A549 (cell line): Measurements from ENCODE around the gene TMEM154. TPM values are rescaled to one million over a fixed set of nuclear protein-coding genes. Genes with fewer than 3 reads are reported as not detected.

Source experiments
- ATAC-seq, 2 experiments: fragments of 200-7000 bp in 1 of 2; fragments of >200 bp in 1 of 2; cut with Nextera tagmentation in 1 of 2; cut with Tn5 transposase in 1 of 2; 3 replicates each; pipeline versions ENCODE4 v1.8.0 to v1.9.1; 2018 to 2020; ENCODE audit warnings: mild to moderate bottlenecking in 1 of 2, moderate library complexity in 1 of 2
- CTCF ChIA-PET: fragments of 300-600 bp; sonication (Branson Sonifier 250); formaldehyde crosslinking; extraction: SDS; loops from one replicate; lab custom pipeline; 2021; ENCODE audit warnings: antibody characterized with exemption, inconsistent platforms; lab: Yijun Ruan, JAX
- POLR2A ChIA-PET: fragments of 350-600 bp; formaldehyde crosslinking; extraction: SDS; loops from one replicate; lab custom pipeline; 2021; ENCODE audit warnings: antibody characterized with exemption, inconsistent platforms; lab: Yijun Ruan, JAX
- DNase-seq, 2 experiments: peaks; one replicate each; pipeline versions ENCODE4 v3.0.0 to v3.0.0-alpha.2; 2011 to 2016; ENCODE audit warnings: low read depth in 1 of 2, low spot score in 1 of 2
- FAIRE-seq: peaks from 2 replicates; lab custom pipeline; 2011; peaks lifted over from hg19 to GRCh38; lab: Jason Lieb, UNC
- H3K27ac ChIP-seq, 2 experiments: fragments of >200 bp; sonication (Bioruptor Twin); formaldehyde crosslinking; 3 replicates each; pipeline ENCODE4 v1.5.1; 2016 to 2017
- H3K4me1 ChIP-seq: fragments of >200 bp; sonication (Bioruptor Twin); formaldehyde crosslinking; 3 replicates; pipeline ENCODE4 v1.6.1; 2016
- H3K4me2 ChIP-seq: fragments of >200 bp; sonication (Bioruptor Twin); formaldehyde crosslinking; 3 replicates; pipeline ENCODE4 v1.6.1; 2016
- H3K4me3 ChIP-seq: fragments of >200 bp; sonication (Bioruptor Twin); formaldehyde crosslinking; 3 replicates; pipeline ENCODE4 v1.5.1; 2016
- H3K9me3 ChIP-seq: fragments of >200 bp; sonication (Bioruptor Twin); formaldehyde crosslinking; 3 replicates; pipeline ENCODE4 v1.6.1; 2016
- BHLHE40 ChIP-seq: IDR thresholded peaks from 2 replicates; pipeline ENCODE4 v1.6.1; 2012; ENCODE audit warnings: low read depth, low read length, inconsistent platforms
- CBX2 ChIP-seq: fragments of 200-600 bp; sonication (generic); IDR thresholded peaks from 2 replicates; pipeline ENCODE4 v1.6.1; 2016; ENCODE audit warnings: low read depth, mild to moderate bottlenecking, borderline replicate concordance
- CHD2 ChIP-seq: fragments of 150-350 bp; IDR thresholded peaks from 2 replicates; pipeline ENCODE4 v1.6.1; 2014; ENCODE audit warnings: low read length; ENCODE audit not compliant: partially characterized antibody
- CHD4 ChIP-seq: fragments of 200-600 bp; sonication (generic); IDR thresholded peaks from 2 replicates; pipeline ENCODE4 v1.6.1; 2016; ENCODE audit warnings: antibody characterized with exemption, mild to moderate bottlenecking, borderline replicate concordance
- ESRRA ChIP-seq: fragments of 150-350 bp; IDR thresholded peaks from 2 replicates; pipeline ENCODE4 v1.6.1; 2014; ENCODE audit warnings: mild to moderate bottlenecking, low read length, borderline replicate concordance
- FOSL2 ChIP-seq, 2 experiments: fragments of 450-650 bp in 1 of 2; fragments of >200 bp in 1 of 2; sonication (Bioruptor Twin) in 1 of 2; formaldehyde crosslinking; IDR thresholded peaks; 2 replicates each; pipeline versions ENCODE4 v1.5.0 to v1.6.1; 2016 to 2020; ENCODE audit warnings: mild to moderate bottlenecking in 1 of 2, moderate library complexity in 1 of 2
- FOXS1 ChIP-seq: fragments of 250-450 bp; sonication (Bioruptor Pico); IDR thresholded peaks from 2 replicates; pipeline ENCODE4 v1.5.0; 2020; ENCODE audit warnings: mild to moderate bottlenecking, moderate library complexity
- HDAC2 ChIP-seq: fragments of 200-600 bp; sonication (generic); IDR thresholded peaks from 2 replicates; pipeline ENCODE4 v1.6.1; 2016
- JUN ChIP-seq, 2 experiments: fragments of >200 bp; sonication (Bioruptor Twin); formaldehyde crosslinking; IDR thresholded peaks; 2 replicates in 1 of 2; 3 replicates in 1 of 2; pipeline ENCODE4 v1.6.1; 2016 to 2017
- JUNB ChIP-seq: fragments of >200 bp; sonication (Bioruptor Twin); formaldehyde crosslinking; IDR thresholded peaks from 2 replicates; pipeline ENCODE4 v1.6.1; 2016
- KDM1A ChIP-seq: fragments of 200-600 bp; sonication (generic); IDR thresholded peaks from 2 replicates; pipeline ENCODE4 v1.6.1; 2016; ENCODE audit warnings: low read depth, mild to moderate bottlenecking
- NR3C1 ChIP-seq: fragments of >200 bp; sonication (Bioruptor Twin); formaldehyde crosslinking; IDR thresholded peaks from 3 replicates; pipeline ENCODE4 v1.6.1; 2017
- PHF8 ChIP-seq: fragments of 200-600 bp; sonication (generic); IDR thresholded peaks from 2 replicates; pipeline ENCODE4 v1.6.1; 2016; ENCODE audit warnings: low read depth, mild to moderate bottlenecking, antibody characterized with exemption, moderate library complexity, borderline replicate concordance
- POLR2A ChIP-seq: IDR thresholded peaks from 2 replicates; pipeline ENCODE4 v1.6.1; 2012; ENCODE audit warnings: mild to moderate bottlenecking, low read length
- POLR2AphosphoS2 ChIP-seq: conservative IDR thresholded peaks from 2 replicates; pipeline ENCODE4 v1.6.1; 2012; ENCODE audit warnings: low read length, improper control_type of control experiment, inconsistent platforms
- RARB ChIP-seq: fragments of 250-450 bp; sonication (Bioruptor Pico); IDR thresholded peaks from 2 replicates; pipeline ENCODE4 v1.8.0; 2021; ENCODE audit warnings: mild to moderate bottlenecking, moderate library complexity
- RCOR1 ChIP-seq: fragments of 150-350 bp; IDR thresholded peaks from 2 replicates; pipeline ENCODE4 v1.6.1; 2014; ENCODE audit warnings: antibody characterized with exemption, low read length, low read depth
- RFX5 ChIP-seq: fragments of 450-650 bp; IDR thresholded peaks from 2 replicates; pipeline ENCODE4 v1.7.1; 2014; ENCODE audit warnings: antibody characterized with exemption, mild to moderate bottlenecking, moderate library complexity
- WGBS: methylation state at CpG from one replicate; pipeline ENCODE4 v1.1.6; 2017; ENCODE audit errors: missing lambda C conversion rate; 5-methylcytosine and 5-hydroxymethylcytosine counted together
- polyA plus RNA-seq, 4 experiments: library from polyadenylated mRNA; depleted of rRNA in 3 of 4; stranded (reverse); fragments of >200 nt; fragmentation: RNase III in 1 of 4; extraction: RNeasy Plus Mini Kit Qiagen cat#74134 plus additional on column Dnase treatment in 1 of 4; gene quantifications; 2 replicates in 3 of 4; 3 replicates in 1 of 4; pipeline ENCODE4 v1.2.3, GENCODE V29; 2011 to 2017
- TF ChIP-seq, protein P1 (sequence below): fragments of 450-650 bp; IDR thresholded peaks from 2 replicates; pipeline ENCODE4 v1.6.1; 2014; ENCODE audit warnings: antibody characterized with exemption
- TF ChIP-seq, protein P2 (sequence below): fragments of 200-600 bp; sonication (generic); IDR thresholded peaks from 2 replicates; pipeline ENCODE4 v1.6.1; 2016; ENCODE audit warnings: antibody characterized with exemption, mild to moderate bottlenecking, moderate library complexity
- TF ChIP-seq, protein P3 (sequence below): IDR thresholded peaks from 2 replicates; pipeline ENCODE4 v1.6.1; 2012

TMEM154 gene
- polyA plus RNA-seq, 2 of the 4 experiments (the other 2 are of a cell fraction), result 0.05 to 0.31 TPM

DNA sequence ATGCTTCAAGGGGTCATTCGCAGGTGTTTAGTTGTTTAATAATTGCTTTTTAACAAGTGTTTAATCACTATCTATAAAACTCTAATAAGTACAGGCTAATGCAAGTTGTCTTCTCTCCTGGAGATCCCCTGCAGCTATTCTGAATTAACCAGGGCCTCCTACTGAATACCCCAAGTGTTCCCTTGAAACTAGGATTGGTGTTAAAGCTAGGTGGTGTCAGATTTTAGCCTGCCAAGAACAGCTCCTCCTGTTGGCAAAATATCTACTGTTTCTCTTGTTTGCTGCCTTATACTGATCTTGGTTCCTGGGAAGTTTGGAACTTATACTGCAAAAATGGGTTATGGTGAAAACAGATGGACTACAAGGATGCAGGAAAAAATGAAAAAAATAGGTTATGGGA, 26.1 kb upstream of the TMEM154 start:
- no peak for FAIRE-seq
- no peak for ATAC-seq
- CTCF ChIA-PET, result interaction anchor here (0.8 kb wide), 1 partner anchor 22 kb away, joined by 3 read pairs; no protein-coding TSS in a partner anchor
- no peak overlapping the region for H3K4me2 ChIP-seq
- H3K4me3 ChIP-seq, result no peak overlapping the region
- POLR2A ChIA-PET, result no interaction called here
- no peak for TF ChIP-seq CHD4
- DNase-seq, result no peak
- WGBS, result 100% methylated on average over 1 of the region's 1 CpG
- H3K27ac ChIP-seq, result no peak overlapping the region
- H3K4me1 ChIP-seq, result no peaks in the 10 kb centered on the region
- H3K9me3 ChIP-seq, result peaks cover 4% of the 10 kb centered on the region; the same call in 1 of the 3 replicates

DNA sequence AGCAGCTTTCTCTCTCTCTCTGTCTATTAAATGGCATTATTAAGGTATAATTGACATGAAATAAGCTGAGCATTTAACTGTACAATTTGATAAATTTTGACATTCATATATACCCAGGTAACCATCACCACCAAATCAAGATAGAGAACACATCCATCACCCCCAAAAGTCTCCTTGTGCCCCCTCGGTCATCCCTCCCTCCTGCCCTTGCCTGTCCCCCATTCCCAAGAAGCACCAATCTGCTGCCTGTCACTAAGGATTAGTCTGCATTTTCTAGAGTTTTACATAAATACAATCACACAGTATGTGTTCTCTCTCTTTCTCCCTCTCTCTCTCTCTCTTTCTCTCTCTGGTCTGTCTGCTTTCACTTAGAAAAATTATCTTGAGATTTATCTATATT, 25.0 kb upstream of the TMEM154 start:
- Histone ChIP-seq H3K4me3 (no peak overlapping the region), H3K27ac (no peak overlapping the region), H3K4me1 (no peaks in the 10 kb centered on the region), H3K9me3 (peaks cover 4% of the 10 kb centered on the region; the same call in 1 of the 3 replicates), H3K4me2 (no peak overlapping the region)
- CTCF ChIA-PET, result no interaction called here
- WGBS, result 0% methylated on average over 1 of the region's 1 CpG
- POLR2A ChIA-PET, result no interaction called here
- no peak for FAIRE-seq
- TF ChIP-seq CBX2, result no peak
- TF ChIP-seq KDM1A, result no peak
- no peak for TF ChIP-seq RFX5
- TF ChIP-seq, protein P1, sequence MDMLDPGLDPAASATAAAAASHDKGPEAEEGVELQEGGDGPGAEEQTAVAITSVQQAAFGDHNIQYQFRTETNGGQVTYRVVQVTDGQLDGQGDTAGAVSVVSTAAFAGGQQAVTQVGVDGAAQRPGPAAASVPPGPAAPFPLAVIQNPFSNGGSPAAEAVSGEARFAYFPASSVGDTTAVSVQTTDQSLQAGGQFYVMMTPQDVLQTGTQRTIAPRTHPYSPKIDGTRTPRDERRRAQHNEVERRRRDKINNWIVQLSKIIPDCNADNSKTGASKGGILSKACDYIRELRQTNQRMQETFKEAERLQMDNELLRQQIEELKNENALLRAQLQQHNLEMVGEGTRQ, result no peak
- TF ChIP-seq FOSL2 (IDR thresholded peaks at IDR 0.05), result no peak
- TF ChIP-seq FOSL2 (CRISPR knock-in tag; IDR thresholded peaks at IDR 0.05), result no peak
- no peak for TF ChIP-seq BHLHE40
- DNase-seq, result no peak
- no peak for ATAC-seq

DNA sequence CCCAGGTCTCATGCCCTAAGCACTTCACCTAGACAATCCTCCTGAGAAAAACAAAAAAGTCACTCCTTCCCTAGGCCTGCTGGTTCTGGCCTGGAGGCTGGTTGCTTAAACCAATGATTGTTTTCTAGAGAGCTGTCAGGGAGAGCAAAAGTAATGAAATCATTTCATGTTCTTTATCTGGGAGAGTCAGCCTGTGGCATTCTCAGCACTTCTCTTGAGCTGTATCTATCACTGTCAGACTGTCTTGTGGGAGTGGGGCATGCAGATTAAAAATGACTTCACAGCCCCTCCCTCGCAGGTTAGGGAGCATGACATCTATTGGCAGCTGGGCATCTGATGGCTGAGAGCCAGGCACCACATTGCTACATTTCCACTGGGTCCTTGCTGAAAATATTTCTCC, 20.4 kb upstream of the TMEM154 start:
- WGBS, result 44% methylated on average over 1 of the region's 1 CpG
- ATAC-seq (no peak), FAIRE-seq (no peak), DNase-seq (no peak)
- Histone ChIP-seq H3K4me3 (no peak overlapping the region), H3K9me3 (peaks cover 2% of the 10 kb centered on the region; the same call in 1 of the 3 replicates), H3K4me1 (no peaks in the 10 kb centered on the region), H3K27ac (no peak overlapping the region), H3K4me2 (no peak overlapping the region)
- CTCF ChIA-PET, result no interaction called here
- POLR2A ChIA-PET, result no interaction called here
- no peak for TF ChIP-seq FOXS1 (CRISPR knock-in tag)
- TF ChIP-seq, protein P2, sequence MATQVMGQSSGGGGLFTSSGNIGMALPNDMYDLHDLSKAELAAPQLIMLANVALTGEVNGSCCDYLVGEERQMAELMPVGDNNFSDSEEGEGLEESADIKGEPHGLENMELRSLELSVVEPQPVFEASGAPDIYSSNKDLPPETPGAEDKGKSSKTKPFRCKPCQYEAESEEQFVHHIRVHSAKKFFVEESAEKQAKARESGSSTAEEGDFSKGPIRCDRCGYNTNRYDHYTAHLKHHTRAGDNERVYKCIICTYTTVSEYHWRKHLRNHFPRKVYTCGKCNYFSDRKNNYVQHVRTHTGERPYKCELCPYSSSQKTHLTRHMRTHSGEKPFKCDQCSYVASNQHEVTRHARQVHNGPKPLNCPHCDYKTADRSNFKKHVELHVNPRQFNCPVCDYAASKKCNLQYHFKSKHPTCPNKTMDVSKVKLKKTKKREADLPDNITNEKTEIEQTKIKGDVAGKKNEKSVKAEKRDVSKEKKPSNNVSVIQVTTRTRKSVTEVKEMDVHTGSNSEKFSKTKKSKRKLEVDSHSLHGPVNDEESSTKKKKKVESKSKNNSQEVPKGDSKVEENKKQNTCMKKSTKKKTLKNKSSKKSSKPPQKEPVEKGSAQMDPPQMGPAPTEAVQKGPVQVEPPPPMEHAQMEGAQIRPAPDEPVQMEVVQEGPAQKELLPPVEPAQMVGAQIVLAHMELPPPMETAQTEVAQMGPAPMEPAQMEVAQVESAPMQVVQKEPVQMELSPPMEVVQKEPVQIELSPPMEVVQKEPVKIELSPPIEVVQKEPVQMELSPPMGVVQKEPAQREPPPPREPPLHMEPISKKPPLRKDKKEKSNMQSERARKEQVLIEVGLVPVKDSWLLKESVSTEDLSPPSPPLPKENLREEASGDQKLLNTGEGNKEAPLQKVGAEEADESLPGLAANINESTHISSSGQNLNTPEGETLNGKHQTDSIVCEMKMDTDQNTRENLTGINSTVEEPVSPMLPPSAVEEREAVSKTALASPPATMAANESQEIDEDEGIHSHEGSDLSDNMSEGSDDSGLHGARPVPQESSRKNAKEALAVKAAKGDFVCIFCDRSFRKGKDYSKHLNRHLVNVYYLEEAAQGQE, result no peak

DNA sequence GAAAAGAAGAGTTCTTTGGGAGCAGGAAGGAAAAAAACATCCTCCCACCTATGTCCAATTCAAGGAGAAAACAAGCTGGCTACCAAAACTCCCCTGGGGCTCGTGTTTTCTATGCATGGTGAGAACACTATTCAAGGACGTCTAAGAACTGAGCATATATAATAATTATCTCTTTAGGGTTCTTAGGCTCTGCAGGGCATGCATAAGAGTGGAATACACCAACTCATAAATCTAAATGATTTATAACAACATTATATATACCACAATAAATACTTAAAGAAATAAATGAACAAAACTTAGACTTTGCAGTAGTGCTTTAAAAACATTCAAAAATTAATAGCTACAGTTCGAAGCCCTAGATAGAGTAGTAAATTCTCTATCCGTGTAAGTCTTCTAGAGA, 19.5 kb upstream of the TMEM154 start:
- Histone ChIP-seq H3K4me1 (no peaks in the 10 kb centered on the region), H3K4me2 (no peak overlapping the region), H3K4me3 (no peak overlapping the region), H3K27ac (no peak overlapping the region), H3K9me3 (no peaks in the 10 kb centered on the region)
- FAIRE-seq (no peak), DNase-seq (no peak), ATAC-seq (no peak)
- WGBS, result 43% methylated on average over 4 of the region's 4 CpGs
- CTCF ChIA-PET, result interaction anchor here (0.9 kb wide), 1 partner anchor 9 kb away, joined by 3 read pairs; no protein-coding TSS in a partner anchor
- POLR2A ChIA-PET, result no interaction called here
- TF ChIP-seq CHD2, result no peak
- TF ChIP-seq JUN (IDR thresholded peaks at IDR 0.05), result no peak
- TF ChIP-seq PHF8, result no peak
- TF ChIP-seq RCOR1, result no peak
- TF ChIP-seq, protein P2, result no peak
- no peak for TF ChIP-seq ESRRA
- TF ChIP-seq HDAC2, result no peak
- no peak for TF ChIP-seq POLR2A
- TF ChIP-seq, protein P3, sequence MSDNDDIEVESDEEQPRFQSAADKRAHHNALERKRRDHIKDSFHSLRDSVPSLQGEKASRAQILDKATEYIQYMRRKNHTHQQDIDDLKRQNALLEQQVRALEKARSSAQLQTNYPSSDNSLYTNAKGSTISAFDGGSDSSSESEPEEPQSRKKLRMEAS, result no peak
- TF ChIP-seq POLR2AphosphoS2, result no peak
- no peak for TF ChIP-seq JUNB
- no peak for TF ChIP-seq BHLHE40
- no peak for TF ChIP-seq RARB (CRISPR knock-in tag)
- no peak for TF ChIP-seq NR3C1
